ENCODE data around the gene MREG.
"Not testable (repeated sequence)": the region's sequence is repeated elsewhere in the genome, so short reads cannot be mapped to it uniquely, and the experiment has no call there.

The MREG gene

DNA sequence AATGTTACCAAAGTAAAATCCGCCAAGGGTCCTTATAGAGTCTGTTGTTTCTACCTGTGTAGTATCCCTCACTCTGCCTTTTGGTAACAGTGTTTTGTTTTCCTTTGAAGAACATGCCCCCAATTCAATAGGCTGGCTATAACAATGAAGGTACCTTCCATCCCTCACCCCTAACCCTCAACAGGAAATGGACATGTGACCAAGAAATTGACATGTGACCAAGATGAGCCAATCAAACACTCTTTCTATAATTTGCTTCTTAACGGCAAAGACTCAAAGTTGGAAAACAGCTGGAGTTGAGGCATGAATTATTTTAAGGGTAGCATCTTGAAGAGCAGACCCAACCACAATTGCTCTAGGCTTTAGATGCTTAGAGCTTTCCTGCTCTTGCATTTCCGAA lies 5.4 kb upstream of the MREG start:
- DNase-seq: no peak

DNA sequence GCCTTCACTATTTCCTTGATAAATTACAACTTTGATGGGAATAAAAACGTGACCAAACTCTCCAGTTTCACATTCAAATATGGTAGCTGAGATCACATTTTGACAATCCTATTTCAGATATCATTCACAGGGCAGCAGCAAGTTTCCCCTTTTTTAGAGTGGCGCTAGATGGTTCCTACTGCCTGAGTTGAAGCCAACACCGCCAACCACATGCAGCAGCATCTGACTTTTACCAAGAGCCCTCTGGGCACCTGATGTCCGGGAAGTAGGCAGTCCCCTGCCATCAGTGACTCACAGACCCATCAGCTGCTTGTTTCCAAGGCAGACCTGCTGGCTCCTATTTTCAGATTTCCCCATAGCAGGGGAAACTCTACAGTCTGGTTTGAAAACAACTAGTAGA lies 4.0 kb upstream of the MREG start:
- peak in 1 of 5 donors; percentile 77 for DNase-seq

DNA sequence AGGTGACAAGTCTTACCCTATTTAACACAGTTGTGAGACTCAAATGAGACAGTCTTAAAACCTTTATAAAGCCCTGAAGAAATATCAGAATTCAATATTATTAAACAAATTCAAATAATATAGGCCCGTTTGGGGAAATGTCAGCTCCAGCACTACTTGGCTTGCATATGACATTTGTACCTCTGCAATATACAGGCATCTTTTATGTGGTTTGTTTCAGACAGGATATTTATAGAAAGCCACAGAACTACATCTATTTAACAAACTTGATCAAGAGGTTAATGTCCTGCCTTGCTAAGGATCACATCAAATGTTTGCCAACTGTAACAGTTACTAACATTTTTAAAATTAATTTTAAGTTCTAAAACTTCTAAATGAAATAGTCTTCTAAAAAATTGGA lies 3.2 kb upstream of the MREG start:
- DNase-seq: peak in 1 of 5 donors; percentile 21

DNA sequence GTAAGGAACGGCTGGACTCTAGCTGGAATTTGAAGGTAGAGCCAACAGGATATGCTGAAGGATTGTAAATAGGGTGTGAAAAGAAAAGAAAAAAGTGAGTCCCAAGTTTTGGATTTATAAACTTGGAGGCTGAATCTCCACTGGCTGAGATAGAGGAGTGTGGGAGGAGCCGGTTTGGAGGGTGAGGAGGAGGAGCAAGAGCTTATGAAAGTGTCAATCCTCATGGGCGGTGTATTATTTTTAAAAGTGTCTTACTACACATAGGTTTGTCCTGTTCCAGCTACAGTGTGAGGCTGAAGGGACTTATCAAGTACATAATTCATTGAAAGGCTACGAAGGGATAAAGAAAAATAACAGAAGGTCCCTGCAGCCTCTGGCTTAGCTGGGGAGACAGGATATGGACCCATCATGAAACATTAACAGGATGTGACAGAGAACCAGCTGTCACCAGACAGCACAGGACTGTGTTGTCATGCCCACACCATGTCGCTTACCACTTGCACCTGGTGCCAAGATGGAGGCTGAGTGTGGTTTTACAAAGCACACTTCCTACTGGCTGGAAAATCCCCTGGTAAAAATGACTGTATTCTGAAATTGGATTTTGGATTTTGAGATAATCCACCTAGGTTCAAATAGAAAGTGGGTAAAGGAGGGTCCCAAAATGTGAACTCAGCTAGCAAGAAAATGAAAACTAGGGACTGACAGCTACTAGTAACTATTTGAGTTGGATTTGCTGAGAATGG lies 2.5 kb upstream of the MREG start:
- peak in 4 of 5 donors; percentile 21 to 89 (median 36) for DNase-seq

DNA sequence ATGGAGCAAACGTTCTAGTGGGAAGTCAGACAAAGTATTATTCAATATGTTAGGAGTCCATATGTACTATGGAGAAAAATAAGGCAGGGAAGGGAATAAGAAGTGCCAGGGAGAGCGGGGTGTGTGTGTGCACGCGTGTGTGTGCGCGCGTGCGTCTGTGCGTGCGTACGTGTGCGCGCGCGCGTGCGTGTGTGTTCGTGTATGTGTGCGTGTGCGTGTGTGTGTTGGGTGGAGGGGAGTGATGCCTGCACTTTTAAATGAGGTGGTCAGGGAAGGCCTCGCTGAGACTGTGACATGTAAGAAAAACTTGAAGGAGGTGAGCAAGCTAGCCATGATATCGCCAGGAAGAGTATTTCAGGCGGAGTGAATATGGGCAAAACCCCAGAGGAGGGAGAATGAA lies 1.6 kb upstream of the MREG start:
- DNase-seq: no peak

DNA sequence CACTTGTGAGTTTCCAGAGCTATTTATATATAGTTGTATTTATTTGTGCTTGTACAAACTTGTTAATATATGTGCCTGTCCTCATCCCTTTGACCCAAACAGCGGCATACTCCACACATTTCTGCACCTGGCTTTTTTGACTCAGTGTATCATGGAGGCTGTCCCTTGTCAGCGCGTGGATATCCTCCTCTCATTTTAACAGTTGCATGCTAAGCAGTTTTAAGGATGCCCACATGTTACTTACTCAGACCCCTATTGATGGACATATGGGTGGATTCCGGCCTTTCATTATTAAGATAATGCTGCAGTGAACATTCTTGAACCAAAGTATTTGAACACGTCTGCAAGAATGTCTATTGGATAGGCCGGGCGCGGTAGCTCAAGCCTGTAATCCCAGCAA lies 655 bp upstream of the MREG start:
- no peak for DNase-seq

DNA sequence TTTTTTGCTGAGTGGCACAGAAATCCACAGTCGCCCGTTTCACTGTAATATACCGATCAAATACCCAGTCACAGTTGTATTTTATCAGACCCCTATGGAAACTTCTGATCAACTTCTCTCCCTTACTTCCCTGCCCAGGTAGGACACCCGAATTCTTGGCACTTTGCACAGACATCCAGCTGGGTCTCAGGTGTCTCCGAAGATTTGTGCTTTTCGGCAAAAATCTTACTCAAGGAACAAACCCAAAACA lies 596 bp downstream of the MREG start:
- DNase-seq: no peak

DNA sequence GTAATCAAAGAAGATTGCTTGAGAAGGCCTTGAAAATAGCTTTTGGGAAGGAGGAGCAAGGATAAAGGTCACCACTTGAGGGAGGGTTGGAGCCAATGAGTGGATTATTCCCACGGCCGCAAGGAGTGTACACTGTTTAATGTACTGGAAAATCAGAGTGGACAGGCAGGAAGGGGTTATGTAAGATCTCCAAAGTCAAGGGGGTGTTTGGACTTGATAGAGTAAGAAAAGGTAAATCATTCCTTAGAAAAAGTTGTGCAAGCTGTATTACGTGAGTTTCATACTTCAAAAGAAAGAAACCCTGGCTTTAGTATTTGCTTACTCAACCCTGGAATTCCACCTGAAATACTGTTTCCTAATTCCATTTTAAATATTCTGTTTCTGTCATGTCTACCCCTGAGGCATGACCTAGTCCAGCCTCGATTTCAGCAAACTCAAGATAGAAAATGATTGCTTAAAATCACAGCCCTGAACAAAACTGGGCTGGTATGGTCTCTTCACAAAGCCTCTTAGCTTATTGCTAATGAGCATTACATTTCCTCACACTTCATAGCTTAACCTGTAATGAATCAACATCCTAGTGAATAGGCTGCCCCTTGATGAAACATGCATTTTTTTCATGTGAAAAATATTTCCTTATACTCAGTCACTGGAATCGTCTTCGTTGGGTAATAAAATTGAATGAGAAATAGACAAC lies 1.1 kb downstream of the MREG start:
- DNase-seq: no peak

DNA sequence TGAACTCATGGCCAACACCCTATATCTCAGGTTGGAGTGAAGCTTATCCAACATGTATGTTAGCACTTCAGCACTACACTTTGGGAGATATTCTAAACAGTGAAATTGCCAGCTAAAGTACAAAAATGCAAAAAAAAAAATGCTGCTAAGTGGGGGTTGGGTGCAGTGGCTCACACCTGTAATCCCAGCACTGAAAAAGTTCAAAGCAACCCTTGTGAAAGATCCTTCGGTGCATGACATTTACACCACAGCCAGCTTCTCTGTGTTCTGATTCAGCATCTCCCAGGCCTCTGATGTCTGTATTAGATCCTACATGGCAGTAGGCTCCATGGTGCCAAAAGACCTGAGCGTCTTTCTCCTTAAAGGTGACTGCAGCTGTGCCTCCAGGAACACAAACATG lies 4.1 kb downstream of the MREG start:
- not testable (repeated sequence) for DNase-seq

DNA sequence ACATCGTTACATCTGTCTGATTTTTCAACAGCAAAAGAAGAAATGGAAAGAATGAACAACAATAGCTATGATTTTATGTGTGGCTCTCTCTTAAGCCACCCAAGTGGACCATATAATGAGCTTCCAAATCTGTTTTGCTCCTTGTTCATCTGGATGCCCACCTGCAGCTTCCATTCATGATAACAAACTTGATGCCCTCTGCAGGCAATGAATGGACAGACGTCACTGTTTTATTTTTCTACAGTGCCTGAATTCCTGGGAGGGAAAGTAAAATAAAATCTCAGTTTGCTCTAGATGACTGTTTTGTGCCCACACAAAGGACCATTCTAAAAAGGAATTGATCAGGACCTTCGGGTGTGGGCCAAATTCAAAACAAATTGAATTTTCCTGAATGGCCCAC lies 5.0 kb downstream of the MREG start:
- DNase-seq: no peak

DNA sequence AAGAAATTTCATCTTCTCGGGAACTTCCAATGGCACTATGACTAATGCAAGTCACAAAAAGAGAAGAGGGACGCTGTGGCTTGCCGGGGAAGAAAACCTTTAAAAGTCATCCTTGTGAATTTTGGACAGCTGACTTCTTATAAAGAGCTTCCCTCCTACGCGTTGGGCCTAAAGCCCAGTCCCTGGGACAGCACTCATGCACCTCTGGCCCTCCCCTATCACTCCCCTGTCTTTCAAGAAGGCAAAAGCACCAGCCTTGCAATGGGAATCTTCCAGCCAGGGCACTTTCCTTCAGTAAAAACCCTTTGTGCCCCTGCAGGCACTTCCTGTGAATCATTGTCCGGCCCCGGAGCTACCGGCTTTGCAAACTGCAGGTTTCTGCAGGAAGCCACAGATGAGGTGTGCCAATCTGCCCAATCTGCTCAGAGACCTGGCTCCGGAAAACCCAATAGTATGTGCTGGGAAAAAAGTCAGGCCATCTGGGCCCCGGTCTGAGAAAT lies 7.1 kb downstream of the MREG start:
- peak in 1 of 5 donors; percentile 62 for DNase-seq

DNA sequence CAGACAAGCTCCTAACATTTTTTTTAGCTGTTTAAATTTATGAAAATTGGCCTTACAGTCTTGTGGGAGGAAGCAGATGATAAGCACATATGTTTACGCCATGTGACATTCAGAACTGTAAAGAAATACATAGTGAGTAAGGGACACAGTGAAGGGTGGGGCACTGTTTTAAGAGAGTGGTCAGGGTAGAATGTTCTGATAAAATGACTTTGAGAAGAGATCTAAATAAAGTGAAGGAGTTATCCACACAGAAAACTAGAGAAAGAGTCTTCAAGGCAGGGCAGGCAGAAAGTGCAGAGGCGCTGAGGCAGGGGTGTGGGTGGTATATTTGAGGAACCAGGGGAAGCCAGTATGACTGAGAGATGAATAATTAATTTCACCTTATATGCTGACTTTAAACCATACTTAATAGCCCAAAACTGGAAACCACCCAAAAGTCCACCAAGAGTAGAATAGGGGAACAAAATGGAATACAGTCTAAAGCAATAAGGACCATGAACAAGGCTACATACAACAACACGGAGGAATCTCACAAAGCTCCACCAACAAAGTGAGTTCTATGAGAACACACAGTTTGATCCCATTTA lies 8.6 kb downstream of the MREG start:
- DNase-seq: no peak

DNA sequence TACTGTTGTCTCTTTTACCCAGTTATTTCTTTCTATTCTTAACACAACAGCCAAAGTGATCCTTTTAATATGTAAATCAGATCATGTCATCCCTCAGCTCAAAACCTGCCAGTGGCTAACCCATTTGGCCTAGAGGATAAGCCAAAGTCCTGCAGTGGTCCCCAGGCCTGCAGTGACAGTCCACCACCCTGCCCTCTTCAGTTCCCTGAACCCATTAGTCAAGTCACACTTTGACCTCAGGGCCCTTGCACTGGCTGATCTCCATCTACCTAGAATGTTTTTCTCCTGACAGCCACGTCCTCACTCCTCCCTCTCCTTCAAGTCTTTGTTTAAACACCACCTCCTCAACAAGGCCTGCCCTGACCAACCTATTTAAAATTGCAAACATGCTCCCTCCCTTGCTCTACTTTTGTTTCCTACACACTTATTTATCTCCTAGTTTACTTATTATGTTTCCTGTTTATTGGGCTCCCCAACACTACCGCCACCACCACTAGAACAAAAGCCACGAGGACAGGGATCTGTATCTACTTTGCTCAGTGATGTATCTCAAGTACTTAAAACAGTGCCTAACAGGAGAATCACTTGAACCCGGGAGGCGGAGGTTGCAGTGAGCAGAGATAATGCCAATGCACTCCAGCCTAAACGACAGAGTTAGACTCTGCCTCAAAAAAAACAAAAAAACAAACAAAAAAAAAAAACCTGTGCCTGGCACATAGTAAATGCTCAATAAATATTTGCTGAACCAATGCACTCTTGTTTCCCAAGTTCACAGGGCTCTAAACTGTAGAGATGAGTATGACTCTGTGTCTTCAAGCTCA lies 9.3 kb downstream of the MREG start:
- DNase-seq: no peak

DNA sequence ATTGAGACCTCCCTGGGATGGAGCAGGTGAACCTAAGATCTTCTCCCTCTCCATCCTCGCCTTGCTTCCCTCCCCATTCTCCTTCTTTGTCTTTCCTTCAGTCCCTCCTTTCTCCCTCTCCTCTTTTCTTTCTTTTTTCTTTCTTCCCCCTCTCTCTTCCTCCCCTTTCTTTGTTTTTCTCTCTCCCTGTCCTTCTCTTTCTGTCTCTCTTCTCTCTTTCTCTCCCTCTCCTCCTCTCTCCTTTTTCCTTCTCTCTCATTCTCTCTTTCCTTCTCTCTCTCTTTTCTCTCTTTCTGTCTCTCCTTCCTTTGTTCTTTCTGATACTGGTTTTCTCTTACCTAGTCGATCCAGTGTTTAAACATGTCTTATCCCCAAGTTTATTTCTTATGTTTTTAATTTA lies 10.7 kb downstream of the MREG start:
- no peak for DNase-seq

DNA sequence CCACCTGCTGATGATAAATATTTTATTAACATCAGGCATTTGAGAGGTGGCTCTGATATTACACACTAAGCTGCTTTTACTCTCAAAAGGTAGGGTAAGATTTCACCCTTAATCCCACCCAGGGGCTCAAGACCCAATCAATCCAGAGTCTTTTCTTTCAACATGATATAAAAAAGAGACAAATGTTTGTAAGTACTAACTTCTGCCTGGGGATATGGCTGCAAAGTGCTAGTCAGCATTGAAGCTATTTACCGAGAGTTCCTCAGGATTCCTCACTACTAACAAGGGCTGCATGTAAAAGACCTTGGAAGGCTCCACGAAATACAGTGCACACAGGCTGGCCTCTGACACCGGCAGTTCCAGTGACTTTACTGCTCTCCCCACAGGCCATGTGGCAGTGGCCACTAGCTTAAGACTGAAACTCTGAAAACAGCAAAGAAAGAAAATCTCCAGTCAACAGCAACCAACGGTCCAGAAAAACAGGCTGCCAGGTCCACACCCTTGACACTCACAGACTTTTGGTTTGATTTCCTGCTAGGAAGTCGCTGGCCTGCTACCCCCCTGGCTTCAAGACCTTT lies 11.2 kb downstream of the MREG start:
- no peak for DNase-seq

DNA sequence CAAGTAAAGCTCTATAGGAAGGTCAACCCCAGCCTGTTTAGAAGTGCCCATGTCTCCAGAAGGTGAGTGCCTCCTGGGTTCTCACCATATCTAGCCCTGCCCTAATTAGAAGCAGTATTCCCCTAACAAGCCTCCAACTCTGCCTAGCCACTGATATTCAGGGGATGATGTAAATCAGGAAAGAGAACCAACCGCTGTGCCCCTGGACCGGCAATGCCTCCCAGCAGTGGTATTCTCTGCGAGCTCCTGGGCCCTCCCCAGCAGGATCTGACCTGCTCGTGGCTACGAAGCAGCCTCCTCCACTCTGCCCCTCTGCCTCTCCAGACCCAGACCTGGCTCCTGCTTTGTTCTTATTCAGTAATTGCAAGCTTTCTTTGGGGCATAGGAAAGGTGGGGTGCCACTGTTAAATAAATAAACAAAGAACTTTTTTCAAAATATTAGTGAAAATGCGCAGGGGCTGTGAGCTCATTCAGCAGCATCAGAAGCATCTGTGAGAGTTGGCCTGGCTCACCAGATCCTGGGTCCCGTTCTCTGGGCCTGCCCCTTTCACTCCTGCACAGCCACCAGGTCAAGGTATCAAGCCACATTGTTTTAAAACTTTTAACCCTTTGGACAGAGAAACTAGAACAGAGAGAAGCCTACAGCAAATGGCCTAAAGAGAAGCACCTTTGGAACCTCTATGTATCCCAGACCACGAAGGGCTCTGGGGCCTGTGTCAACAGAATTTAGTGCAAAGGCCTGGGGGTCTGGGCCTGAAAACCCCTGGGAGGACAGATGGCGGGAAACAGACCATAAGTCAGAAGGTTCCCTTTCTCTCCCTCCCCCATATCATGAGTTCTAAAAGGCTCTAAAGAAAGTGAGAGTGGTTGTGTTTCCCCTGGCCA lies 11.9 kb downstream of the MREG start:
- no peak for DNase-seq

DNA sequence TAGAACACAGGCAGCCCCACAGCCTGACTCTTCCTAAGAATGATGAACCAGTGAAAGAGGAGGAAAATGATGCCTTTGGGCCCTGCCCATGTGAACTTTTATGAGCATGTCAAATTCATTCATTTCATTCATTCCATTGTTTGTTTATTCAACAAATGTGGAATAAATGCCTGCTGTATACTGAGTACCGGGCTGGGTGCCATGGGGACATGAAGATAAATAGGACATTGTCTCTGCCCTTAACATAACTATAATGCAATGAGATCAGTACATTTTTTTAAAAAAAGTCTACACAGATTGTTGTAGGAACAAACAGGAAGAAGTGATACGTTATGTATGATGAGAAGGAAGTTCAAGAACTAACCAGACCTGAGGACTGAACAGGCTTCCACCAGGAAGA lies 14.7 kb downstream of the MREG start:
- no peak for DNase-seq

DNA sequence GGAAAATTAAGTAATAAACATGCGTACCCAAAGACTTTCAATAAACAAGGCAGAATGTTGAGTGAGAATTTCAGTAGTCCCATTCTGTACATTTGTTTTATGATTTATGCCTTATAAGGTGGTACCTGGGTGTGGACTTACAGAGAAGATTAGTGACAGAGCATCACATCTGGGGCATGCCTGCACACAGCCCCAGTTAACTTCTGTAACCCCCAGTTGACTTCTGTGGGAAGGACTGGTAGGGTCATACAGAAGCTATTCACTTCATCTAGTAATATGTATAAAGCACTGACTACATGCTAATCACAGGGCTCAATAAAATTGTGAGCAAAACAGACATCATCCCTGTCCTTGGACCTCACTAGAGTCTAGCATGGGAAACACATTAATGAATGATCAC lies 16.1 kb downstream of the MREG start:
- DNase-seq: no peak

DNA sequence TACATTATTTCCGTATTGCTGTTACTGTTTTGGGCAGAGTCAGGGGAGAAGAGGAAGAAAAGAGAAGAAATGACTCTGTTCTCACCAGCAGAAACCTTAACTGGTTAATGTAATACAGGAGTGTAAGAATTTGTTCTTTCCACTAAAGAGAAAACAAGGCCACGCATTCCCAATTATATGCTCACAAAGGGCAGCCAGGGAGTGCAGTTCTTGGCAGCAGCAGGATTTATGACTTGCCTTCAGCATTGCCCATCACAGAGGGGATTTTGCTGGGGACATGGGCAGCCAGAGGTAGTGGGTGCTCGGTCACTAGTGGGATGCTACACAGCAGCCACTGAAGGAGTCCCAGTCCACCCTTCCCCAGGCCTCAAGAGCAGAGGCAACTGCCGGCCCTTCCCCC lies 18.4 kb downstream of the MREG start:
- DNase-seq: no peak

DNA sequence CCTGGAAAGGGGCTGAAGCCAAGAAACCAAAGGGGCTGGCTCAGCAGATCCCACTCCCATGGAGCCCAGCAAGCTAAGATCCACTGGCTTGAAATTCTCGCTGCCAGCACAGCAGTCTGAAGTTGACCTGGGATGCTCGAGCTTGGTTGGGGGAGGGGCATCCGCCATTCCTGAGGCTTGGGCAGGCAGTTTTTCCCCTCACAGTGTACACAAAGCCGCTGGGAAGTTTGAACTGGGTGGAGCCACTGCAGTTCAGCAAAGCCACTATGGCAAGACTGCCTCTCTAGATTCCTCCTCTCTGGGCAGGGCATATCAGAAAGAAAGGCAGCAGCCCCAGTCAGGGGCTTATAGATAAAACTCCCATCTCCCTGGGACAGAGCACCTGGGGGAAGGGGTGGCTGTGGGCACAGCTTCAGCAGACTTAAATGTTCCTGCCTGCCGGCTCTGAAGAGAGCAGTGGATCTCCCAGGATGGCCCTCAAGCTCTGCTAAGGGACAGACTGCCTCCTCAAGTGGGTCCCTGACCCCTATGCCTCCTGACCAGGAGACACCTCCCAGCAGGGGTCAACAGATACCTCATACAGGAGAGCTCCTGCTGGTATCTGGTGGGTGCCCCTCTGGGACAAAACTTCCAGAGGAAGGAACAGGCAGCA lies 24.7 kb downstream of the MREG start:
- not testable (repeated sequence) for DNase-seq

DNA sequence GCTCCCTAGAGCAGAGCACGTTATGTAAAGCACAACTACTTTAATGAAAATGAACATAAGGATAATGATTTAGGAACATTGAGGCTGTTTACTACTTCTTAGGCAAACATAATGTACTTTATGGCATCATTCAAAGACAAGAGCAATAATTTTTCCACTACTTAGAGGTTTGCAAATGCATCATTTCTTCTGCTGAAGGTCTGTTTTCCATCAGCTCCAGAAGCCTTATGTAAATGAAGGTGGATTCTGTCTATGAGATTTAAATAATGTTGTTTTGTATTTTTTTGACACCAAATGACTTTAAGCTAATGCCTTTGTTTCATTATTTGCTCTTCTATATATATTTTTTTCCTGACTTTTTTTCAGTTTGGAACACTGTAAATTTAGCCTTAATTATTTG lies 28.1 kb downstream of the MREG start:
- DNase-seq: no peak

DNA sequence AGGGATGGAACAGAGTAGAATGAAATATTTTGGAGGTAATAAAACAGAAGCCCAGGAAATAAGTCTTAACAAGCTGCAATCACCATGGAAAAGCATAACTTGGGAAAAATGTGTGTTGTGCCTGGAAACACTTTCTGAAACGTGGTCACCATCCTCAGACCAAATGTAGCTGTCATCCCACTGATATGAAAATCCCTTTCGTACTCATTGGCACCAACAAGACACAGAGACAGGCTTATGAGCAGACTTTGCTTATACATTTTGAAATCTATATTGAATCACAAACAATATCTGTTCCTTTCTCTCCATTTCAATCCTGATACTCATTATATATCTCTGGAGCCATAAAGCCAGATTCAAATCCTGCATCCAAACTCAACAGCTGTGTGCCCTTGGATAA lies 28.7 kb downstream of the MREG start:
- DNase-seq: no peak
